Measurements from ENCODE around the gene DGKB.
"Not testable (repeated sequence)": the region's sequence is repeated elsewhere in the genome, so short reads cannot be mapped to it uniquely, and the experiment has no call there.

Gene DGKB

DNA sequence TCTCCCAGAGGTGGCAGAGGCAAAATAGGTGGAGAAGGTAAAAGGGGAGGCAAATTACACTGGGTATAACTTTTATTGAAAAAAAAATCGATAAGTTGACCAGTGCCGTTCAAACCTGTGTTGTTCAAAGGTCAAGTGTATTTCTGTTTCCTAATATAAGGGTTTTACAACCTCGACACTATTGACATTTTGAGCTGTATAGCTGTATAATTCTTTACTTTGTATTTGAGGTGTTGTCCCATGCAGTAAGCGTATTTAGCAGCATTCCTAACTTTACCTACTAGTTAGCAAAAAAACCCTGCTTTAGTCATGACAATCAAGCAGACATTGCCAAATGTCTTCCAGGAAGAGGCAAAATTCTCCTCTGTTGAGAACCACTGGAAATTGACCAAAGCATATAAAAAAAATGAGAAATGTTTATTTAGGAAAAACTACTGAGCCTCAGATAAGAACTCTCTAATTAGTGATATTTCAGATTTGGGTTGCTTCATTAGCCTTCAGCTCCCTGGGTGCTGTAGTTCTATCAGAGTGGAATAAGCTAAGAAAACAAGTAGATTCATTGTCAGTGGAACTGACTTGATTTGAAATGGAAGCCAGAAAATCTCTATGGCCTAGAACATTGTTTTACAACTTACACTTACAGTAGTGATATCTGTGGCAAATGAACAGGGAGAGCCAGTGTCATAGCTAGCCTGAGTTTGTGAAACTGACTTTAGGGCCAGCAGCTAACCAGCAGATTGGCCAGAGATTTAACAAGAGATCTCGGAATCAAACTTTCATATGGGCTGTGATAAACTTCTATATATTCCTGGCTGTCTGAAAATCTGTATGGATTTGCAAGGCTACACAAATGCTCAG lies 331.6 kb downstream of the DGKB start:
- no peak for DNase-seq

GRCh38 chr7:14552060-14552459 lies 350.5 kb downstream of the DGKB start:
- no peak for DNase-seq

DNA sequence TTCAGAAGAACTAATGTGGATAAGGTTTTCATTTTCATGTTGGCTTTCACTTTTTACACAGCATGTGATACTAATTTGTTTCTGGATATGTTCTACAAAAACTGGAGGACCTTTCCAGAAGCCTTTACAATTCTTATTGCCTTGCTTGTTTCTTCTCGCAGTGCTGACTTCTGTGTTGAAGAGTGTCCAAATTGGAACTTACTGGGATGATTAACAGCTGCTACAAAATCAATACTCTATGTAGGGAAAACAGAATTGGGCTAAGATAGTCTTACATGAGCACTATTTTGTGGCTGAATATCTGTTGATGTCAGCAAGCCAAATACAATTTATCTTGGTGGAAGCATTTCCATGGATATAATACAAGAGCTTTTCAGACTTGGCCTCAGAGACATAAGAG lies 351.2 kb downstream of the DGKB start:
- DNase-seq = no peak

- DNase-seq = no peak
These were observed 359.9 kb downstream of the DGKB start for GRCh38 chr7:14542624-14543023.

- DNase-seq = no peak
These were observed 381.4 kb downstream of the DGKB start for GRCh38 chr7:14521183-14521582.

DNA sequence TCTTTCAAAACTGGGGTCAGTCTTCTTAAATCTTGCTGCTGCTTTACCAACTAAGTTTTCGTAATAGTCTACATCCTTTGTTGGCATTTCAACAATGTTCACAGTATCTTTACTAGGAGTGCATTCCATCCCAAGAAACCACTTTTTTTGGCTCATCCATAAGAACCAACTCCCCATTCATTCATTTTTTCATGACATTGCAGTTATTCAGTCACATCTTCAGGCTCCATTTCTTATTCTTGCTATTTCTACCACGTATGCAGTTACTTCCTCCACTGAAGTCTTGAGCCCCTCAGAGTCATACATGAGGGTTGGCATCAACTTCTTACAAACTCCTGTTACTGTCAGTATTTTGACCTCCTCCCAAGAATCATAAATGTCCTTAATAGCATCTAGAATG lies 392.3 kb downstream of the DGKB start:
- no peak for DNase-seq

DNA sequence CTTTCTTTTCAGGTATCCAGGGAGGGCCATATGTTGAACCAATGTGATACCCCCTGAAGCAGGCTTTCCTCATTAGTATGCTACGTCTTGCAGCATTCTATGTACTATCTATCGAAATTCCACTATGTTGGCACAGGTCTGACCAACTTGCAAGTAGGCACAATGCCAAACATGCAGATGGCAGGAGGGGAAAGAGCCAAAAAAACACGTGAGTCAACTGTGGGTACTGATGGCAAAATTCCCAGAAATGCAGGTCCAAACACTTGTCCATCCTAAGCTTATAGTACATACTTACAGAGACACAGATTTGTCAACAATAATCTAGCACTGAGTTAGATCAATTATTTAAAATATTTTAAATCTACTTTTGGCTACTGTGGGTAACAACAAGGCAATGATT lies 394.9 kb downstream of the DGKB start:
- no peak for DNase-seq

- DNase-seq = no peak
These were observed 396.6 kb downstream of the DGKB start for GRCh38 chr7:14505906-14506305.

DNA sequence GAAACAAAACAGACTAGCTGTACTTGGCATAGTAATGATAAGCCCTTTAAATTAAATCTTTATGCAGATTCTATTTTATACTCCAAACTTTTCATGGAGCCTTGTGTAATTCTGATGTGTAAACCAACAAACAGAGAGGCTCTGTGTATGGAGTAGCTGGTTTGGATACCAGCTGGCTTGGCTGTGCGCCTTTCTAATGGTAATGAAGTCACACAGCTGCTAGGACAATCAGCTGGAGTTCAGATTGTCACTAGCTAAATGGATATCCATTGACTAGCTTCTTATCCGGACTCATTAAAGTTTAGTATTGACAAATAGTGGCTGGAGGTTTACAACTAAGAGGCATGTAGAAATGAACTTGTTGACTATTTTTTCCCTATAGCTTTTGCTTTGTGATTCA lies 398.4 kb downstream of the DGKB start:
- no peak for DNase-seq

DNA sequence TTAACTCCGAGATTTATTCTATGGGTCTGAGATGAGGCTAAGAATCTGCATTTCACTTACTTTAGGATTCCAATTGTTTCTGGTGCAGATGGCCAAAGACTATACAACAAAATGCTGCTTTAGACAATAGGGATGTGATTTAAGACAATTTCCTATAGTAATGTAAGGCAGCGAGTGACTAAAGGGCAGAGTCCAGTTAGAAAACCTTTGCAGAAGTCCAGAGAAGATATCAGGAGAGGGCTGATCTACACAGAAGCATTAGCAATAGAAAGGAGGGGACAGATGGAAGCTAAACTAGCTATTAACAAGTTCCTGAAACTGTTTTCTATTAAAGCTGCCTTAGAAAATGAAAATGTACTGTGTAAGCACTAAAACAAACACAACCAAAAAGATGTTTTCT lies 398.9 kb downstream of the DGKB start:
- no peak for DNase-seq

DNA sequence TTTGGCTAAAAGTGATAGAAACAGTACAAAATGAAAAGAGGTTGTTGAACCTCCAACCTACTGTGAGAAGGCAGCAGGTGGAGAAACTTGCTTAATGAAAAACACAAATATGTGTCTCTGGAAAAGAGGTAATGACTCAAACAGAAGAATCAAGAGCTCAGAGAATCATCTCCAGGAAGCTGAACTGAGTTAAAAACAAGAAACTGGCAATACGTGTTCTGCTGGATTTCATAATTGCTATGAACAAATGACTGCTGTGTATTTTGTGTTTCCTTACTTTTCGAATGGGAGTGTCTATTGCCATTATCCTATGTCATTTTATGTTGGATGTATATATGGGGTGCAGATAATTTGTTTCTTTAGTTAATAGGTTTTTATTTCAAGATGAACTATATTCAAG lies 401.1 kb downstream of the DGKB start:
- no peak for DNase-seq

DNA sequence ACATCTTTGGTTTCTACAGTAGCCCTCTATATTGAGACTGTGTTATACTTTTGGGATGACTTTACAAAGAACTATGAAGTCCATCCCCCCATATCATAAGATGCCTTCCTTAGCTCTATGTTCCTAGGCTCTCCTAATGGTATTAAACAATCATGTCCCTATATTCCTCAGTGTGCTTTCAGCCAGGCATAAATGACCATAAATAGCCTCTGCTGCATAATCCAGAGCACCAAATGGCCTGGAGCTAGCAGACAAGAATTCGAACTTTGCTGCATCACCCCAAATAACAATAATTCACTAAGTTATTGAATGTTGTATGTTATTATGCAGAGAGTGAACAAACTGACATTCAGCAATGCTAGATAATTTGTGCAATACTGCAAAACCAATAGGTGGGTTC lies 405.2 kb downstream of the DGKB start:
- DNase-seq = no peak

- no peak for DNase-seq
These were observed 406.9 kb downstream of the DGKB start for GRCh38 chr7:14495633-14496032.

GRCh38 chr7:14487701-14488395 lies 414.7 kb downstream of the DGKB start:
- no peak for DNase-seq

DNA sequence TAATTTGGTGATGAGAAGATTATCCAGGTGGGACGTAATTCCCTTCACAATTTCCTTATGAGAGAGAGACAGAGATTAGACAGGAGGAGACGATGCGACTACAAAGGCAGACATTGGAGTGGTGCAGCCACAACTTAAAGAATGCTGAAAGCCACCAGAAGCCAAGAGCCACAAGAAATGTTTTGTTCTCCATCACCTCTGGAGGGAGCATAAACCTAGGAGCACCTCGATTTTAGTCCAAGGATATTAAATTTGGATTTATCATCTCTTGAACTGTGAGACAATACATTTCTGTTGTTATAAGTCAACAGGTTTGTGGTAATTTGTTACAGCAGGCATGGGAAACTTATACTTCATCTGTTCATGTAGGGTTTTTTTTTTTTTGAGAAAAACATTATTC lies 418.9 kb downstream of the DGKB start:
- DNase-seq = no peak

DNA sequence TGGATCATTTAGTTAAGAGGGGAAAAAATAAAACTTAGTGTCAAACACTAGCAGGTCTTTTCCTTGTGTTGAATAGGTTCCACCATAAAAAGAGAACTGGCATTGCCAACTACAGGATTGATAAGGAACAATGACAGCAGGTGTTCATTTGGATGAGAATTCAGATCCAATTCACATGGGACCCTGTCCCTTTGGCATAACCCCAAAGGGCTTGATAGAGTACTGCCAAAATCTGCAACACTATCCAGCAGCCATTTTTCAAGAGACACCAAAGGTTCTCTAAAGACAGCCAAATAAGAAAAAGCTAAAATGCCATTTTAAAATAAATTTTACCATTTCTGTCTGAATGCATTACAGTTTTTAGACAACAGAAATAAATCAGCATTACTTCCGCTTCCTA lies 422.3 kb downstream of the DGKB start:
- DNase-seq = no peak

DNA sequence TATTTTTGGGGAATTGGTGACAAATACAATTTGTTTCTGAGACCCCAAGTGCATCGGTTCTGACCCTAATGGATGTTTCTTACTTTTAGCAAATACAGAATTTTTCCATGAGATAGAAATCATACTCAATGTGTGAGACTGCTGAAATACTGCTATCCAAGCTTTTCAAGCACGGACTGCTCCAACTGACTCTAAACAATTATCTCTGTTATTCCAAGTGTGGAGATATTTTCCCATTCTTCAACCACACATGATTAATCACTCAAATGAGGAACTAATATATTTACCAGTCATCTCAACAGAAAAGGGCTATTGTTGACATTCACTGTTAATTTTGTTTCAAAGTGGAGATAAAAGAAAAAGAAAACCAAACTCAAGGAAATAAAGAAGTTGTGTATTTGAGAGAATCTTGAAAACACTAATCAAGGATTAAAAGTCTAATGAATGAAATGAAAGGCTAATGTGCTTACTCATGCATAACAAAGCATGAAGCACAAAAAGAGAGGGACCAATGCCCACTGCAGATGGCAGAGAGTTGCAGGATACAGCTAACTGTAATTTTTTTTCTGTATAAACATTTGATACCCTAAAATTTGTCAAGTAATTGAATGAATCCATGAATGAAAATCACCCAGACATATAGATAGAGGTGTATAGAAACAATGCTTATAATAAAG lies 423.6 kb downstream of the DGKB start:
- no peak for DNase-seq

- not testable (repeated sequence) for DNase-seq
These were observed 440.8 kb downstream of the DGKB start for GRCh38 chr7:14461716-14462115.

- not testable (repeated sequence) for DNase-seq
These were observed 443.7 kb downstream of the DGKB start for GRCh38 chr7:14458846-14459245.

DNA sequence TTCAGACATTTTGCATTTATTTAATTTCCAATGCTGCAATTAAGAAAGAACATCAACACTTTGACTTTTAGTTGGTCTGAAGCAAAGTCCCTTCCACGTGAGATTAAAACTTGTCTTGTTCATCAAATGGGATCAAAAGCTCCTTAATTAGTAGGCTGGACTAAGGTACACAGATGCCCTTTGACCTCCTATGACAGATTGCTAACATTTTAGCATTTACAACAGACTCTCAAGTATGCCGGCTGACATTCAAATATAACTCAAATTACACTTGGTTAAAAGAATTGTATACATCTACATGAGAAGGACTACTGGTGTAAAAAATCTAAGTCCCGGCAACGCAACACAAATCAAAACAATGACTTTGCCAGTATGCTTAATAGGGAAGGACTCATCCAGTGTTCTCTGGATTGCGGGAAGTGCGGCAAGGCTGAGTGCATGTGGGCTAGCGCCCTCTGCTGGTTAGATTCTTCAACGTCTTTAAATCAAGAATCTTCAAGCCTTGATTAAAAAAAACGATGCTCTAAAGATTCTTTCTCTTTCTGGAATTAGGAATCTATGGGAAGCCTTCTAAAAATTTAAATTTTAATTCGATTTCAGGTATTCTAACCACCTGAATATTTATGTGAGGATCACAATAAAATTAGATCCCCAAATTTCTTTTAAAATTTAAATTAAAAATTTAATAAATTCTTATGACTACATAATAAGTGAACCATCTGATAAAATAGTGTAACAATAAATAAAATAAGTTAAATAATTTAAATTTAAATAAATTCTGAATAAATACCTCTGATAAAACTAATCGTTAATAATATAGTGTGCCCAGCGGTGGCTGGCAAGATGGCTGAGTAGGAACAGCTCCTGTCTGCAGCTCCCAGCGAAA lies 444.7 kb downstream of the DGKB start:
- peak in 2 of 6 experiments; percentile 4 to 13 for DNase-seq

DNA sequence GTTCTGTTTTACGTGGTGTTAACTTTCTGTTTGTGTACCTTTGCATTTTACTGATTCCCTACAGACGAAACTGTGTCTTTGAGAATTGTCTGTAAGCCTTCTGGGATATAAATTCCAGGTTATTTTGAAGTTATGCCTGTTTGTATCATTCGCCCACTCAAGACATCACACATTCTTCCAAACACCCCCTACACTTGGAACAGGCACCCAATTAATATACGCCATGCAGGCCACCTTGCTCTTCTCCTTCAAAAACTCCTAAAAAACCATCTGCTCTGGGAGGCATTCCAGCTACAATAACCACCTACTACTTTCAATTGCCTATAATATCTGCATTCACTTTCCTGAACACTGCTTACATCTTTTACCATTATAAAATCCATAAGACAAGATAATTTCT lies 453.3 kb downstream of the DGKB start:
- DNase-seq = no peak

DNA sequence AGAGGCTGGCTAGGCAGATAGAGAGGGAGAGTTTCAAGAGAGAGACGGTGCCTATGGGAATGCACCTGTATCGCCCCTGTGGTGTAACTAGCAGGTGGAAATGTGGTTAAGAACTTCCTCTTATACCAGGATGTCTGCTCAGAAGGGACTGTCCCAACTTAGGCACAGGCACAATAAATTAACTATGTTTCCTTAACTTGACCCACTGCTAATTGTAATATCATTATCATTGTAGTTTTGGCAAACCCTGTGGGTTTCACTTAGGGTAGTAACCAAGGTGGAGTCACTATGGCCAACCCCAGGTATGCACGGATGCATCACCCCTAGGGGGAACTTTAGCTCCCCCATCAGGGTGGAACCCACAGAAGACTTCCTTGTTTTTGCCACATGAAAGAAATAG lies 455.7 kb downstream of the DGKB start:
- DNase-seq = no peak

GRCh38 chr7:14446219-14446618 lies 456.3 kb downstream of the DGKB start:
- DNase-seq = no peak

Data from stimulated activated naive CD4-positive, alpha-beta T cell (primary cell).